CD4-positive, CD25-positive, alpha-beta regulatory T cell (primary cell): ENCODE results near the gene NF1. TPM values are rescaled to one million over a fixed set of nuclear protein-coding genes. Genes with fewer than 3 reads are reported as not detected.
A peak's percentile ranks its signal among the peaks of the same experiment; 100 is the strongest.

Source experiments
- ATAC-seq, 2 donors: fragments of 150-1000 bp; cut with Tn5 transposase; one replicate each; pipeline ENCODE4 v1.10.0; 2021; ENCODE audit warnings: low read depth in 2 of 2, moderate number of reproducible peaks in 2 of 2, moderate library complexity in 1 of 2
- DNase-seq, 3 donors: peaks; one replicate each; pipeline versions ENCODE4 v3.0.0 to v3.0.0-alpha.2; 2012 to 2022; ENCODE audit warnings: mixed read lengths in 1 of 3
- H3K27ac ChIP-seq: one replicate; pipeline ENCODE4 v1.7.0; 2013; ENCODE audit warnings: mild to moderate bottlenecking, low read length; ENCODE audit not compliant: insufficient read depth, poor library complexity, severe bottlenecking
- H3K27me3 ChIP-seq: one replicate; pipeline ENCODE4 v1.7.0; 2013; ENCODE audit warnings: low read length; ENCODE audit not compliant: control insufficient read depth, insufficient read depth
- H3K36me3 ChIP-seq: one replicate; pipeline ENCODE4 v1.7.0; 2013; ENCODE audit warnings: mild to moderate bottlenecking, low read length, moderate library complexity; ENCODE audit not compliant: control insufficient read depth, insufficient read depth
- H3K4me1 ChIP-seq: 2 replicates; pipeline ENCODE4 v1.7.0; 2013; ENCODE audit warnings: mild to moderate bottlenecking, low read length; ENCODE audit not compliant: insufficient read depth, control insufficient read depth, poor library complexity, severe bottlenecking
- H3K4me3 ChIP-seq: one replicate; pipeline ENCODE4 v1.7.0; 2013; ENCODE audit warnings: low read depth, mild to moderate bottlenecking, low read length, moderate library complexity
- H3K9me3 ChIP-seq, 2 experiments: 1 replicate in 1 of 2; 2 replicates in 1 of 2; pipeline ENCODE4 v1.7.0; 2013; ENCODE audit warnings: low read length in 2 of 2, mild to moderate bottlenecking in 1 of 2, moderate library complexity in 1 of 2; ENCODE audit not compliant: control insufficient read depth in 2 of 2
- H3K27ac Mint-ChIP-seq, 3 donors: one replicate each; pipeline ENCODE4 v1.8.0; 2020 to 2022; ENCODE audit warnings: mild to moderate bottlenecking in 3 of 3, mixed read lengths in 3 of 3, moderate library complexity in 2 of 3
- H3K27me3 Mint-ChIP-seq: one replicate; pipeline ENCODE4 v1.8.0; 2022; ENCODE audit warnings: mild to moderate bottlenecking, mixed read lengths
- H3K36me3 Mint-ChIP-seq: one replicate; pipeline ENCODE4 v1.8.0; 2020; ENCODE audit warnings: mixed read lengths
- H3K4me1 Mint-ChIP-seq, 4 donors: one replicate each; pipeline ENCODE4 v1.8.0; 2020 to 2022; ENCODE audit warnings: mixed read lengths in 4 of 4, mild to moderate bottlenecking in 1 of 4
- H3K4me3 Mint-ChIP-seq, 4 donors: one replicate each; pipeline ENCODE4 v1.8.0; 2020 to 2022; ENCODE audit warnings: mild to moderate bottlenecking in 4 of 4, mixed read lengths in 4 of 4, moderate library complexity in 3 of 4
- H3K9me3 Mint-ChIP-seq, 7 donors: one replicate each; pipeline ENCODE4 v1.8.0; 2020 to 2022; ENCODE audit warnings: mixed read lengths in 7 of 7, mild to moderate bottlenecking in 3 of 7, moderate library complexity in 2 of 7
- polyA plus RNA-seq, 4 donors: library from polyadenylated mRNA; unstranded; fragments of 300-500 nt; fragmentation: Illumina TruSeq; gene quantifications; one replicate each; pipeline ENCODE4 v1.2.3, GENCODE V29; 2021
- total RNA-seq: library from RNA; stranded (reverse); gene quantifications from one replicate; pipeline ENCODE4 v1.2.3, GENCODE V29; 2022

The NF1 gene
- total and polyA plus RNA-seq, 5 donors from 2014 or later, result 19.7 to 47.3 (median 40.8) TPM

DNA sequence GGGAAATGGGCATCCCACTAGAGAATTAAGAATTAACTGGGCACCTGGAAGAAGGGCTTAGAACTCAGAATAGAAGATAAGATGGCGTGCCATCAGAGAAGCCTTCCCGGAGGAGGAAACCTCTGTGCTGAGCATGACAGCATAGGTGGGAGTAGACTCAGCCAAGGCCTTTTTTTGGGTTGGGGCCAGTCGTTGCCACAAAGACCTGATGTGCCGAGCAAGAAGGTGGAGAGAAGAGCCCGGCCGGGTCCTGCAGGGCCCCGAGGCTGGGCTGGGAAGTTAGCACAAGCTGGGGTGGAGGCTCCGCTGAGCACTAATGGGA is 295.6 kb downstream of the NF1 start:
- peaks cover 9% of the 10 kb centered on the region for H3K27me3 ChIP-seq
- H3K36me3 Mint-ChIP-seq, result no peaks in the 10 kb centered on the region
- H3K9me3 Mint-ChIP-seq, result peaks cover 0 to 3% (median 0%) of the 10 kb centered on the region in 7 donors
- peaks cover 0 to 17% (median 11%) of the 10 kb centered on the region in 4 donors for H3K4me1 Mint-ChIP-seq
- no peaks in the 10 kb centered on the region for H3K36me3 ChIP-seq
- peaks cover 8% of the 10 kb centered on the region for H3K4me1 ChIP-seq
- H3K9me3 ChIP-seq, result no peaks in the 10 kb centered on the region
- ATAC-seq (no peak), DNase-seq (no peak)
- H3K4me3 ChIP-seq, result no peak overlapping the region
- H3K27ac Mint-ChIP-seq, result no peak overlapping the region
- peaks cover 56% of the 10 kb centered on the region for H3K27me3 Mint-ChIP-seq
- H3K27ac ChIP-seq, result no peak overlapping the region
- H3K4me3 Mint-ChIP-seq, result peak overlapping the region in 3 of 4 donors; percentile 69 to 75 (median 74)

DNA sequence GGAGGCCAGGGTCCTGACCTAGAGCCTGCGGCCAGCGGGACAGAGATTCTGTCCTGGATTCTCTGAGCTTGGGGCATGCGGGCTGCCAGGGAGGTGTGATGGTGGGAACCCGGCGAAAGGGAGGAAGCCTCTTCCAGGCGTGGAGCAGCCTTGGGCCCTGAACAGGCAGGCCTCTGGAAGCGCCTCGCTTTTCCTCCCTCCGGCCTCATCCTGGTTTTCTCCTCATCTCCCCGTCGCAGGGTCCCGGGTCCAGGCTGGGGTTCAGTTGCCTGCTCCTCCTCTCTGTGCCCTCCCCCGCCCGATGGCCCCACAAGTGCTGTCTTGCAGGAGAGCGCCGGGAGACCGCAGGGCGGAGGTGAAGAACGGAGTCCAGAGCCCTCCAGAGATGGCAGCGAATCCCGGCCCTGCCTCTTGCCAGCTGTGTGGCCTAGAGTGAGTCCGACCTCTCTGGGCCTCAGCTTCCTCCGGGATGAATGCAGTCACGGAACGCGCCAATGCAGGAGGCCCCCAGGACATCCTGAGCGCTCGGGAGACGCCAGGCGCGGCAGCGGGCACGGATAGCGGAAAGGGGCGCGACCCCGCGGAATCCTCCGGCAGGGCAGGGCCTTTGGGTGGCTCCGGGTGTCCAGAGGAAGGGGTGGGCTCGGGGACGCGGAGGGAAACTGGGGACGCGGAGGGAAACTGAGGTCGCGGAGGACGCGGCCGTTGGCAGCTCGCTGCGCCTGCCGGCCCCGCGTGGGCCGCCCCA is 296.1 kb downstream of the NF1 start:
- no peak for ATAC-seq
- H3K4me1 Mint-ChIP-seq, result peaks cover 0 to 17% (median 11%) of the 10 kb centered on the region in 4 donors
- Histone ChIP-seq H3K9me3 (no peaks in the 10 kb centered on the region), H3K27me3 (peaks cover 9% of the 10 kb centered on the region), H3K36me3 (no peaks in the 10 kb centered on the region), H3K4me1 (peaks cover 8% of the 10 kb centered on the region), H3K4me3 (no peak overlapping the region), H3K27ac (no peak overlapping the region)
- DNase-seq, result no peak
- H3K4me3 Mint-ChIP-seq, result peak overlapping the region; percentile 69 to 75 (median 74)
- H3K9me3 Mint-ChIP-seq, result peaks cover 0 to 3% (median 0%) of the 10 kb centered on the region in 7 donors
- H3K36me3 Mint-ChIP-seq, result no peaks in the 10 kb centered on the region
- H3K27ac Mint-ChIP-seq, result no peak overlapping the region
- peaks cover 59% of the 10 kb centered on the region for H3K27me3 Mint-ChIP-seq

DNA sequence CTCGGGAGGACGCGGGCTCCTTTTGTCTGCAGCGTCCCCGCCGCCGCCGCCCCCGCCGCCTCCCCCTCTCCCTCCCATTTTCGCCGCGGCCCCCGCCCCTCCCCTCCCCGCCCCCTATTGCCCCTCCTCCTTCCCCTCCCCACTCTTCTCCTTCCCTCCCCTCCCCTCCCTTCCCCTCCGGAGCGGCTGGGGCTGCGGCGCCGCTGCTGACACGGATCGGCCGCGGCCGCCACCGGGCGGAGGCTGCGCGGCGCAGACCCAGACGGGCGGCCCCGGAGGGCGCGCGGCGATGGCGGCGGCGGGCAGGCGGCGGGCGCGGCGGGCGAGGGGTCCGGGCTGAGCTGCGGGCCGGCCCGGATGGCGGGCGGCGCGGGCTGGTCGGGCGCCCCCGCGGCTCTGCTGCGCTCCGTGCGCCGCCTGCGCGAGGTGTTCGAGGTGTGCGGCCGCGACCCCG is 296.7 kb downstream of the NF1 start, which contains the start of gene RAB11FIP4:
Gene RAB11FIP4, plus strand, starts transcription at position 180 of the 454 bp plus-strand sequence. Its CDS starts 178 bp downstream, at position 358.
- Histone ChIP-seq H3K9me3 (no peaks in the 10 kb centered on the region), H3K4me1 (peaks cover 8% of the 10 kb centered on the region), H3K4me3 (no peak within 1 kb of the TSS), H3K36me3 (no peaks in the 10 kb centered on the region), H3K27me3 (peaks cover 9% of the 10 kb centered on the region), H3K27ac (no peak within 1 kb of the TSS)
- Mint-ChIP-seq H3K27ac (peak within 1 kb of the TSS in 1 of 3 donors; percentile 62), H3K9me3 (peaks cover 0 to 3% (median 0%) of the 10 kb centered on the region in 7 donors), H3K4me1 (peaks cover 0 to 17% (median 11%) of the 10 kb centered on the region in 4 donors), H3K27me3 (peaks cover 65% of the 10 kb centered on the region), H3K36me3 (no peaks in the 10 kb centered on the region), H3K4me3 (peak within 1 kb of the TSS; percentile 69 to 84 (median 74))
- no peak for DNase-seq
- ATAC-seq, result no peak

DNA sequence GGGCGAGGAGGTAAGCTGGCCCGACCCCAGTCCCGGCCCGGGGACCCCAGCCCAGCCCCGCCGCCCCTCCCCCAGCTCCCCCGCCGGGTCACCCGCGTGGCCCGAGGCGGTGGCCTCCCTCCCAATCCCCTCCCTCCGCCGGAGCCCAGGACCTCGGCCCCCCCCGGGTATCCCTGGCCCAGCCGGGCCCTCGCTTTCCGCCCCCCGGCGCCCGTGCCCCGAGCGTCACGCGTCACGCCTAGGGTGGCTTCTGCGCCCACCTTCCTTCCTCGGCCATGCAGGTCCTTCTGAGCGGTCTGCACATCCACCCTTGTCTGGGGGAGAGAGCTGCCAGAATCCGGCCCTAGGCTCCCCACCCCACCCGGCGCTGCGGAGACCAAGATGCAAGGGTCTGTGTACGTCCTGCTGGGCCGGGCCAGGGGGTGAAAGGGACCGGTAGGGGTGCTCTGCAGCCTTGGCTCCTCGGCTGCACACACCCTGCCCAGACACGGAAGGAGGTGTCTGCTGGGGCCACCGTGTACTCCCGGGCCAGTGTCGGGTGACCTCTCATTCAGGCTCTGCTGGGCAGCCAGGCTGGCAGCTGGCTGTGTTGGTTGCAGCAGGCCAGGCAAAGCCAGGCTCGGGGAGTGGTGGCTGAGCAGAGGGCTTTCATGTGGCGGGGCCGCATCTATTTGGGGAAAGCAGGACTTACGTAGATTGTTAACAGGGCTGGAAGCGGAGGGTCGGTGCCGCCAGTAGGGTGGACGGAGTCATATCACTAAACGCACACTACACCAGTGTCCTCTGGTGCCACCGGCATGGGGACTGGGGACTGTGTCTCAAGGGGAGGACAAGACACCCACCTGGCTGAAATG is 297.5 kb downstream of the NF1 start:
- Mint-ChIP-seq H3K9me3 (peaks cover 0 to 3% (median 0%) of the 10 kb centered on the region in 7 donors), H3K27me3 (peaks cover 70% of the 10 kb centered on the region), H3K4me3 (peak overlapping the region; percentile 8 to 84 (median 54)), H3K36me3 (no peaks in the 10 kb centered on the region), H3K27ac (peak overlapping the region in 1 of 3 donors; percentile 62), H3K4me1 (peaks cover 0 to 17% (median 11%) of the 10 kb centered on the region in 4 donors)
- Histone ChIP-seq H3K9me3 (no peaks in the 10 kb centered on the region), H3K4me1 (peaks cover 8% of the 10 kb centered on the region), H3K4me3 (no peak overlapping the region), H3K27ac (no peak overlapping the region), H3K36me3 (no peaks in the 10 kb centered on the region), H3K27me3 (peaks cover 9% of the 10 kb centered on the region)
- no peak for DNase-seq
- no peak for ATAC-seq

DNA sequence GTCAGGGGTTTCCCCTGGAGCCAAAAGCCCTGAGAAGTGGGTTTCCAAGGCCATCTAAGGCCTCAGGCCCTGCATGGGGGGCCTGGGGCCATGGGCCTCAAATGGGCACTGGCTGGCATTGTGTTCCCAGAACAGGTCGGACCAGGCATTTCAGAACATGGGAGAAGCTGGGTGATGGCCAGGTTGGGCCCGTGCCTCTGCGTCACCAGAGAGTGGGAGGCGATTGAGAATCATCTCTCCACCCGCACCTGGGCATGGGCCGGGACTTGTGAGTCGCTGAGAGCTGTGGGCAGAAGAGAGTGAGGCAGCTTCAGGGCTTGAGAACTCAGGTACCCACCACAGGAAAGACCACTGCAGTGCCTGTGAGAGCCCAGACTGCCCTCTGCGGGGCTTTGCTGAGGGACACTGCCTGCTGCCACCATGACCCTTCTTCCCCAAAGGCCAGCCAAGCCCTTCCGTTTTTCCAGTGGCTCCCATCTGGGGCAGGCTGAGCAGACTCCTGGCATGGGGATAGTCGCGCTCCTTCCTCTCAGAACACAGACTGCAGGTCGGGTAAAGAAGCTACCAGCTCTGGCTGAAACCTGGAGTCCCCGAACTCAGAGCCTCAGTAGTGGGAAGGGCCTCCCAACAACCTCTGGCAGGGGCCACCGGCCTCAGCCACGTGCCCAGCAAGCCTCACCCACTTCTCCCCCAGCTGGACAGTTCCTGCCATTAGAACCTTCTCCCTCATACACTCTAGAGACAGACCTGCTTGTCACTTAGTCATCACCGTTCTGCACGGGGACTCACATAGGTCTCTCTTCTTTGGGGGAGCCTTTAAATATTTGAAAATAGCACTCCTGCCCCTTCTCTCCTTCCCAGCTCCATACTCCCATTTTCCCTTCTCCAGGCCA is 298.3 kb downstream of the NF1 start:
- H3K9me3 ChIP-seq, result no peaks in the 10 kb centered on the region
- H3K27me3 ChIP-seq, result peaks cover 9% of the 10 kb centered on the region
- peaks cover 62% of the 10 kb centered on the region for H3K27me3 Mint-ChIP-seq
- DNase-seq (no peak), ATAC-seq (no peak)
- peak overlapping the region; percentile 33 to 84 (median 65) for H3K4me3 Mint-ChIP-seq
- H3K36me3 ChIP-seq, result no peaks in the 10 kb centered on the region
- H3K4me3 ChIP-seq, result no peak overlapping the region
- H3K9me3 Mint-ChIP-seq, result peaks cover 0 to 3% (median 0%) of the 10 kb centered on the region in 7 donors
- H3K27ac Mint-ChIP-seq, result peak overlapping the region in 1 of 3 donors; percentile 62
- peaks cover 8% of the 10 kb centered on the region for H3K4me1 ChIP-seq
- H3K36me3 Mint-ChIP-seq, result no peaks in the 10 kb centered on the region
- peaks cover 0 to 17% (median 11%) of the 10 kb centered on the region in 4 donors for H3K4me1 Mint-ChIP-seq
- H3K27ac ChIP-seq, result no peak overlapping the region

DNA sequence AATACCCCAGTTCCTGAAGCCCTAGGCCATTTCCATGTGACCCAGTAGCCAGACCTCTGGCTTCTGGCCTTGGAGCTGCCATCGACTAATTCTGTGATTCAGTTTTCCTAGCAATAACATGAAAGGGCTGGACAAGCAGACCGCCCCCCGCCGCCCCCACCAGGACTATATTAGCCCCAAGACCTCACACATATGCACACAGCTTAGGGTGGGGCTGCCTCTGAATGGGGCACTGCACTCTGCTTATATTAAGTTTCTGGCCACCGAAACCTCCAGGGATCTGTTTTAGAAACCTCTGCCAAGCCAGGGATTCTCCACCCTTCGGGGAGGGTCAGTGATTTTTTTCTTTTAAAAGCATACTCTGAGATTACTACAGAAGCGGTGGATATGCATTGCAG is 299.0 kb downstream of the NF1 start:
- Histone ChIP-seq H3K4me1 (peaks cover 8% of the 10 kb centered on the region), H3K4me3 (no peak overlapping the region), H3K27ac (no peak overlapping the region), H3K9me3 (no peaks in the 10 kb centered on the region), H3K36me3 (no peaks in the 10 kb centered on the region), H3K27me3 (peaks cover 9% of the 10 kb centered on the region)
- ATAC-seq, result no peak
- peaks cover 0 to 17% (median 11%) of the 10 kb centered on the region in 4 donors for H3K4me1 Mint-ChIP-seq
- no peaks in the 10 kb centered on the region for H3K36me3 Mint-ChIP-seq
- H3K9me3 Mint-ChIP-seq, result peaks cover 0 to 3% (median 0%) of the 10 kb centered on the region in 7 donors
- no peak for DNase-seq
- no peak overlapping the region for H3K27ac Mint-ChIP-seq
- H3K27me3 Mint-ChIP-seq, result peaks cover 59% of the 10 kb centered on the region
- H3K4me3 Mint-ChIP-seq, result peak overlapping the region; percentile 14 to 58 (median 51)

DNA sequence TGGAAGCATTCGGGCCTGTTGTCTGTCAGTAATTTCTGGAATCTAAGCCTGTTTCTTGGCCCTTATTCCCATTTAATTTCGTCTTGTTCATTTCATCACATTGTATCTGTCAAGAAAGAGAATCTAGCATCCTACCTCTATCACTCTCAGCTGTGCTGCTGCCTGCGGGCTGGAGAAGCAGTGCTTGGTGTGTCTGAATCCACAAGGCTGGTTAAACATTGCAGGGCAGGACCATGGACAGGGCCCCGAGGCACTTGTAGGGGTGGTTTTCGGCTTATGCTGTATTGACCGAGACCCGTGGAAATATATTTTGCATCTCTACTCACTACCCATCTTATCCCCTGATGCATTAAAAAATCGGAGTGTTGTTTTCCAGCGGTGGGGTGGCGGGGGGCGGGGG is 299.8 kb downstream of the NF1 start:
- no peak for ATAC-seq
- H3K27ac Mint-ChIP-seq, result peak overlapping the region in 1 of 3 donors; percentile 40
- Histone ChIP-seq H3K9me3 (no peaks in the 10 kb centered on the region), H3K4me1 (peaks cover 8% of the 10 kb centered on the region), H3K4me3 (no peak overlapping the region), H3K27ac (no peak overlapping the region), H3K36me3 (no peaks in the 10 kb centered on the region), H3K27me3 (peaks cover 9% of the 10 kb centered on the region)
- peak in 2 of 3 donors; percentile 27 to 42 for DNase-seq
- peak overlapping the region in 3 of 4 donors; percentile 8 to 61 (median 15) for H3K4me3 Mint-ChIP-seq
- peaks cover 56% of the 10 kb centered on the region for H3K27me3 Mint-ChIP-seq
- H3K36me3 Mint-ChIP-seq, result no peaks in the 10 kb centered on the region
- H3K4me1 Mint-ChIP-seq, result peaks cover 0 to 16% (median 11%) of the 10 kb centered on the region in 4 donors
- H3K9me3 Mint-ChIP-seq, result peaks cover 0 to 3% (median 0%) of the 10 kb centered on the region in 7 donors
